Measurements from ENCODE around the gene MTRR. TPM values are rescaled to one million over a fixed set of nuclear protein-coding genes. Genes with fewer than 3 reads are reported as not detected.

MTRR gene
- total RNA-seq, 1 donor from 2014 or later: 28.4 TPM

DNA sequence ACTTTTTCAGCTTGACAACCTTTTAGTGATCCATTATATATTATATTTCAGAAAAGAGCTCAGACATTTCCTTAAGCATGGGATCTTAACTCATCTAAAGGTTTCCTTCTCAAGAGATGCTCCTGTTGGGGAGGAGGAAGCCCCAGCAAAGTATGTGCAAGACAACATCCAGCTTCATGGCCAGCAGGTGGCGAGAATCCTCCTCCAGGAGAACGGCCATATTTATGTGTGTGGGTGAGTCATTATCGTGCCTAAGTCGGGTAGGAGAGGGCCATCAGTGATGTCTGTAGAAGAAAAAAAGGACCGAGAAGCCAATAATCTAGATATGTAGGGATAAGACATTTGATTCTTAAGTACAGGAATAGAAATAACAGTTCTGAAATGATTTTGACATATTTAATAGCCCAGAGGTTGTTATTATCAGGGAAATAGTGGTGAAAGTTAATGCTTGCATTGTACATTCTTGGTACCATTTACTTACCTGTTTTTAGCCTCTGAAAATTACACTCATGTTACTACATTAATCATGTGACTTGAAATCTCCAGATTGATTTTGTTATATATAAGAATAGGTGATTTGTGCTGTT lies 28.2 kb downstream of the MTRR start:
- Mint-ChIP-seq H3K27me3 (ENCODE audit: unreplicated experiment) (peaks cover 1% of the 10 kb centered on the region), H3K9me3 (ENCODE audit: unreplicated experiment) (no peaks in the 10 kb centered on the region), H3K4me1 (ENCODE audit: unreplicated experiment) (no peaks in the 10 kb centered on the region), H3K27ac (ENCODE audit: unreplicated experiment) (no peak overlapping the region), H3K36me3 (ENCODE audit: low read depth, unreplicated experiment) (peaks cover 12% of the 10 kb centered on the region), H3K4me3 (ENCODE audit: unreplicated experiment) (no peak overlapping the region)
- DNase-seq (ENCODE audit: low spot score): peak; percentile 18
- TF ChIP-seq, protein P1, sequence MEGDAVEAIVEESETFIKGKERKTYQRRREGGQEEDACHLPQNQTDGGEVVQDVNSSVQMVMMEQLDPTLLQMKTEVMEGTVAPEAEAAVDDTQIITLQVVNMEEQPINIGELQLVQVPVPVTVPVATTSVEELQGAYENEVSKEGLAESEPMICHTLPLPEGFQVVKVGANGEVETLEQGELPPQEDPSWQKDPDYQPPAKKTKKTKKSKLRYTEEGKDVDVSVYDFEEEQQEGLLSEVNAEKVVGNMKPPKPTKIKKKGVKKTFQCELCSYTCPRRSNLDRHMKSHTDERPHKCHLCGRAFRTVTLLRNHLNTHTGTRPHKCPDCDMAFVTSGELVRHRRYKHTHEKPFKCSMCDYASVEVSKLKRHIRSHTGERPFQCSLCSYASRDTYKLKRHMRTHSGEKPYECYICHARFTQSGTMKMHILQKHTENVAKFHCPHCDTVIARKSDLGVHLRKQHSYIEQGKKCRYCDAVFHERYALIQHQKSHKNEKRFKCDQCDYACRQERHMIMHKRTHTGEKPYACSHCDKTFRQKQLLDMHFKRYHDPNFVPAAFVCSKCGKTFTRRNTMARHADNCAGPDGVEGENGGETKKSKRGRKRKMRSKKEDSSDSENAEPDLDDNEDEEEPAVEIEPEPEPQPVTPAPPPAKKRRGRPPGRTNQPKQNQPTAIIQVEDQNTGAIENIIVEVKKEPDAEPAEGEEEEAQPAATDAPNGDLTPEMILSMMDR (IDR thresholded peaks at IDR 0.05; ENCODE audit: unreplicated experiment): peak; percentile 24

DNA sequence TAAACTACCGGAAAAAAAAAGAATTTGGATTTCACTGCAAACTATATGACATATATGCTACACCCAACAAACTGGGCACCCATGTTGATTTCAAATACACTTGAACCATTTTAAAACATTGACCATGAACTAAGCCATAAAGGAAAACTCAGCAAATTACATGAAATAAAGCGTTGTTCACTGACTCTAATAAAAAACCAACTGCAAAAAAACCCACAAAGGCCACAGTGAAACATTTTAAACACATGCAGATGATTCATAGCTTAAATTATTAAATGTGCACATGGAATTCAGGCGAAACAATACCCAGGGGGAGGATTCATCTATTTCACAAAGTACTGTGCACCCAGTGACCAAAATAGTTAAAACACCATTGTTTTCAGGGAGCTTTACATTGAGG lies 33.3 kb downstream of the MTRR start:
- no peak for DNase-seq (ENCODE audit: low spot score)
- no peaks in the 10 kb centered on the region for H3K4me1 Mint-ChIP-seq (ENCODE audit: unreplicated experiment)
- TF ChIP-seq, protein P1 (IDR thresholded peaks at IDR 0.05; ENCODE audit: unreplicated experiment): no peak
- no peak overlapping the region for H3K4me3 Mint-ChIP-seq (ENCODE audit: unreplicated experiment)
- H3K27ac Mint-ChIP-seq (ENCODE audit: unreplicated experiment): no peak overlapping the region
- H3K27me3 Mint-ChIP-seq (ENCODE audit: unreplicated experiment): peaks cover 1% of the 10 kb centered on the region
- H3K9me3 Mint-ChIP-seq (ENCODE audit: unreplicated experiment): no peaks in the 10 kb centered on the region
- H3K36me3 Mint-ChIP-seq (ENCODE audit: low read depth, unreplicated experiment): peaks cover 14% of the 10 kb centered on the region

DNA sequence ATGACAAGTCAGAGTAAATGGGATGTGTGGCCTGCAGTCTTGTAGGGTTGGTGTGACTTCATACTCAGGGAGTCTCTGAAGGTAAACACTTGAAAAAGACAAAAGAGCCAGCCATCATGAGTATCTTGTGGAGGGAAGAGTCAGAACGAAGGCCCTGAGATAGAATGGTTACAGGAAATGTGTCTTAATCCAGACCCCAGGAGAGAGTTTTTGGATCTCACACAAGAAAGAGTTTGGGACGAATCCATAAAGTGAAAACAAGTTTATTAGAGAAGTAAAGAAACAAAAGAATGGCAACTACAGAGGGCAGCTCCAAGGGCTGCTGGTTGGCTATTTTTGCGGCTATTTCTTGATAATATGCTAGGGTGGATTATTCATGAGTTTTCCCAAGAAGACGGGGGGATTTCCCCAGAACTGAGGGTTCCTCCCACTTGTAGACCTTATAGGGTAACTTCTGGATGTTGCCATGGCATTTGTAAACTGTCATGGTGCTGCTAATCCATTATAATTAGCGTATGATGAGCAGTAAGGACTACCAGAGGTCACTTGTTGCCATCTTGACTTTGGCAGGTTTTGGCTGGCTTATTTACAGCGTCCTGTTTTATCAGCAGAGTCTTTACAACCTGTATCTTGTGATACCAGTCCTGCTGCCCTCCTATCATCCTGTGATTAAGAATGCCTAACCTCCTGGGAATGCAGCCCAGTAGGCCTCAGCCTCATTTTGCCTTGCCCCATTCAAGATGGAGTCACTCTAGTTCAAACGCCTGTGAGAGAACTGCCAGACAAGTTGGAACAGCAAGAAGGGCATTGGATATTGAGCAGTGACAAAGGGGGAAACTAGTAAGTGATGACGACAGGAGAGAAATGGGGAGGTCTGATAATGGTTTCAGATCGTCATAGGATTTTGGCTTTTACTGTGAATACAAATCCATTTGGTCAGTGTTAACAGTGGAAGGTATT lies 34.0 kb downstream of the MTRR start:
- Mint-ChIP-seq H3K27me3 (ENCODE audit: unreplicated experiment) (peaks cover 1% of the 10 kb centered on the region), H3K4me1 (ENCODE audit: unreplicated experiment) (no peaks in the 10 kb centered on the region), H3K4me3 (ENCODE audit: unreplicated experiment) (no peak overlapping the region), H3K27ac (ENCODE audit: unreplicated experiment) (no peak overlapping the region), H3K9me3 (ENCODE audit: unreplicated experiment) (no peaks in the 10 kb centered on the region), H3K36me3 (ENCODE audit: low read depth, unreplicated experiment) (peaks cover 14% of the 10 kb centered on the region)
- TF ChIP-seq, protein P1 (IDR thresholded peaks at IDR 0.05; ENCODE audit: unreplicated experiment): no peak
- no peak for DNase-seq (ENCODE audit: low spot score)

DNA sequence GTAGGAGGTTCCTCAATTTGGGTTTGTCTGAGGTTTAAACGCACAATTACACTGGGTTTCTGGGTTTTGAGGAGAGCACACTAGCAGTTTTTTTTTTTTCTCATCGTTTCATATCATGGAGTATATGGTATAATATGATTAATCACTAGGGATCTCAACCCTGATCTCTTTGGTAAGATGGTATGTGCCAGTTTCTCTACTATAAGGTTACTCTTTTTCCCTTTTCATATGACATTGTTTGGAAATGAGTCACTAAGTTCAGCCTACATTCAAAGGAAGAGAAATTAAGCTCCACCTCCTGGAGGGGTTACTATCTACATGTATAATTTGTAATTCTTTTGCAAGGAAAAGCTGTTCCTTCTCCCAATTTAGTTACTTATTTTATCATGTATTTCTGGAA lies 35.2 kb downstream of the MTRR start:
- Mint-ChIP-seq H3K27ac (ENCODE audit: unreplicated experiment) (no peak overlapping the region), H3K9me3 (ENCODE audit: unreplicated experiment) (no peaks in the 10 kb centered on the region), H3K4me3 (ENCODE audit: unreplicated experiment) (no peak overlapping the region), H3K27me3 (ENCODE audit: unreplicated experiment) (no peaks in the 10 kb centered on the region), H3K4me1 (ENCODE audit: unreplicated experiment) (no peaks in the 10 kb centered on the region), H3K36me3 (ENCODE audit: low read depth, unreplicated experiment) (peaks cover 9% of the 10 kb centered on the region)
- TF ChIP-seq, protein P1 (IDR thresholded peaks at IDR 0.05; ENCODE audit: unreplicated experiment): no peak
- DNase-seq (ENCODE audit: low spot score): no peak

DNA sequence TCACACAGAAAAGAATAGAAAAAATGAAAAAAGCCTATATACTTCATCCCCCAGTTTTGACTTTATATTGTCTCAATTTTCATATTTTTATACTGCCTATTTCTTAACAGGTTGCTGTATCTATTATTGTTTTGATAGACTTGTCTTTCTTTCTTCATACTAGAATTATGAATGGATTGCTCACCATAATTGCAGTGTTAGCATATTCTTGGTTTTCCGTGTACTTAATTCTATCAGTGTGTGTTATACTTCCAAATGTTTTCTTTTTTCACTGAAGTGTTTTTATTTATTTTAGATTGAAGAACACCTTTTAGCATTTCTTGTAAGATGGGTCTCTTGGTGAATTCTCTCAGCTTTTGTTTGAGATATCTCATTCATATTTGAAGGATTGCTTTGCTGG lies 38.7 kb downstream of the MTRR start:
- TF ChIP-seq, protein P1 (IDR thresholded peaks at IDR 0.05; ENCODE audit: unreplicated experiment): no peak
- H3K4me3 Mint-ChIP-seq (ENCODE audit: unreplicated experiment): no peak overlapping the region
- H3K9me3 Mint-ChIP-seq (ENCODE audit: unreplicated experiment): no peaks in the 10 kb centered on the region
- DNase-seq (ENCODE audit: low spot score): no peak
- no peaks in the 10 kb centered on the region for H3K4me1 Mint-ChIP-seq (ENCODE audit: unreplicated experiment)
- H3K27ac Mint-ChIP-seq (ENCODE audit: unreplicated experiment): no peak overlapping the region
- peaks cover 22% of the 10 kb centered on the region for H3K36me3 Mint-ChIP-seq (ENCODE audit: low read depth, unreplicated experiment)
- H3K27me3 Mint-ChIP-seq (ENCODE audit: unreplicated experiment): no peaks in the 10 kb centered on the region
